Activated T-cell treated with anti-CD3 and anti-CD28 coated beads, Interleukin-2, amount 50 U/mL, for 1 hour (primary cell): ENCODE data around the gene FOSB.
"Not testable (repeated sequence)": the region's sequence is repeated elsewhere in the genome, so short reads cannot be mapped to it uniquely, and the experiment has no call there.

Experiments
- DNase-seq: peaks from one replicate; pipeline ENCODE4 v3.0.0-alpha.2; 2020

The FOSB gene

GRCh38 chr19:45506989-45507871, 39.4 kb downstream of the FOSB start, which contains the start of gene VASP:
VASP (plus strand) TSS chr19:45507479; CDS start chr19:45507772, 293 bp downstream.
- DNase-seq, result peak; percentile 91

GRCh38 chr19:45507872-45508416, 40.1 kb downstream of the FOSB start:
- peak; percentile 34 for DNase-seq

- peak; percentile 62 for DNase-seq
These were observed 40.6 kb downstream of the FOSB start for GRCh38 chr19:45508417-45508860.

- DNase-seq, result no peak
These were observed 41.3 kb downstream of the FOSB start for GRCh38 chr19:45508861-45509691.

- DNase-seq, result no peak
These were observed 41.9 kb downstream of the FOSB start for GRCh38 chr19:45509692-45510015.

GRCh38 chr19:45510352-45510751, 42.6 kb downstream of the FOSB start:
- DNase-seq, result not testable (repeated sequence)

- no peak for DNase-seq
These were observed 43.3 kb downstream of the FOSB start for GRCh38 chr19:45511074-45511473.

- DNase-seq, result no peak
These were observed 45.2 kb downstream of the FOSB start for GRCh38 chr19:45512881-45513483.

- DNase-seq, result no peak
These were observed 46.7 kb downstream of the FOSB start for GRCh38 chr19:45514376-45515051.

- no peak for DNase-seq
These were observed 47.4 kb downstream of the FOSB start for GRCh38 chr19:45515081-45515624.

GRCh38 chr19:45515807-45516401, 48.1 kb downstream of the FOSB start:
- DNase-seq, result no peak

- DNase-seq, result no peak
These were observed 49.4 kb downstream of the FOSB start for GRCh38 chr19:45517238-45517637.

GRCh38 chr19:45517641-45518468, 50.1 kb downstream of the FOSB start:
- no peak for DNase-seq

GRCh38 chr19:45518469-45518826, 50.7 kb downstream of the FOSB start:
- no peak for DNase-seq

- DNase-seq, result no peak
These were observed 54.5 kb downstream of the FOSB start for GRCh38 chr19:45522010-45522941.

- DNase-seq, result peak; percentile 75
These were observed 56.0 kb downstream of the FOSB start for GRCh38 chr19:45523642-45524256.

GRCh38 chr19:45524575-45525129, 56.9 kb downstream of the FOSB start:
- DNase-seq, result no peak
